ENCODE data around the gene MGLL. TPM values are rescaled to one million over a fixed set of nuclear protein-coding genes. Genes with fewer than 3 reads are reported as not detected.
A peak's percentile ranks its signal among the peaks of the same experiment; 100 is the strongest.

Gene MGLL
- total RNA-seq (2021; fragmentation: NEBNext Ultra II Directional; extraction: Animal tissue kit (Norgen Biotek cat#: 25700)), result 100 to 1,000 TPM; 128 to 144 (median 129) TPM
- long read RNA-seq, full-length matches to known transcripts, result 151 of 213 reads
- long read RNA-seq, partial matches to known transcripts, result 7 of 213 reads
- long read RNA-seq, other reads (novel, unspliced or antisense), result 55 of 213 reads

DNA sequence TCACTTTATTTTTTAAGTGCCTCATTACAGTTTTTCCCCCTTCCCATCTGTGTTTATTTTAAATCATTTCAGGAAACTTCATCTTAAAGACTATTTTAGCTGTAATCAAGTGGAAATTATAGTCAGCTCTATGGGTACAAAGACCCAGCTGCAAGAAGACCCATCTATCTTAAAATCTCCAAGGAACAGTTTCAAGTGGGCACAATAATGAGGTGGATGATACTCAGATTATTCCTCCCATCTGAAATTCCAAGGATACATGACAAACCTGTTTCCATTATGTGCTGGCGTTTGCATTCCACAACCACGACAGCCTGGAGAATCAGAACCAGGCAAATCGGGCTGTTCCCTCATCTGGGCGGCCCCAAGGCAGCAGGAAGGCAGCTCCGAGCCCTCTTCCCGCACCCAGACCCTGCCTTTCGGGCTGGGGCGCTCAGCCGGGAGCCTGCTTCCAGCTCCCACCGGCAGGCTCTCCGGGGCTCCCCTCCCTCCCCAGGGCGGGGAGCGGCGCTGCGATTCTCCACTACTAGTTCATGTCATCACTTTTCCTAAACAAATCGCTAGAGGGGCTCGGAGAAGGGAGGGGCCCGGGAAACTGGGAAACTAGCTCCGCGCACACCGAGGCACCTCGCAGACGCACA lies at the start of gene MGLL:
TSS of gene MGLL (minus strand) at position 475 of the 641 bp plus-strand sequence. CDS start at position 278, 197 bp downstream.
- Mint-ChIP-seq H3K4me1 (ENCODE audit: low read depth) (peaks cover 49% of the 10 kb centered on the region), H3K27ac (peak within 1 kb of the TSS; percentile 79), H3K27me3 (ENCODE audit: insufficient read depth) (no peaks in the 10 kb centered on the region; the same call in none of the 2 replicates), H3K9me3 (no peaks in the 10 kb centered on the region), H3K4me3 (peak within 1 kb of the TSS; percentile 95), H3K36me3 (ENCODE audit: low read depth) (peaks cover 40% of the 10 kb centered on the region)
- peak; percentile 35 for DNase-seq
- TF ChIP-seq, protein P1, sequence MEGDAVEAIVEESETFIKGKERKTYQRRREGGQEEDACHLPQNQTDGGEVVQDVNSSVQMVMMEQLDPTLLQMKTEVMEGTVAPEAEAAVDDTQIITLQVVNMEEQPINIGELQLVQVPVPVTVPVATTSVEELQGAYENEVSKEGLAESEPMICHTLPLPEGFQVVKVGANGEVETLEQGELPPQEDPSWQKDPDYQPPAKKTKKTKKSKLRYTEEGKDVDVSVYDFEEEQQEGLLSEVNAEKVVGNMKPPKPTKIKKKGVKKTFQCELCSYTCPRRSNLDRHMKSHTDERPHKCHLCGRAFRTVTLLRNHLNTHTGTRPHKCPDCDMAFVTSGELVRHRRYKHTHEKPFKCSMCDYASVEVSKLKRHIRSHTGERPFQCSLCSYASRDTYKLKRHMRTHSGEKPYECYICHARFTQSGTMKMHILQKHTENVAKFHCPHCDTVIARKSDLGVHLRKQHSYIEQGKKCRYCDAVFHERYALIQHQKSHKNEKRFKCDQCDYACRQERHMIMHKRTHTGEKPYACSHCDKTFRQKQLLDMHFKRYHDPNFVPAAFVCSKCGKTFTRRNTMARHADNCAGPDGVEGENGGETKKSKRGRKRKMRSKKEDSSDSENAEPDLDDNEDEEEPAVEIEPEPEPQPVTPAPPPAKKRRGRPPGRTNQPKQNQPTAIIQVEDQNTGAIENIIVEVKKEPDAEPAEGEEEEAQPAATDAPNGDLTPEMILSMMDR (IDR thresholded peaks at IDR 0.05), result no peak

DNA sequence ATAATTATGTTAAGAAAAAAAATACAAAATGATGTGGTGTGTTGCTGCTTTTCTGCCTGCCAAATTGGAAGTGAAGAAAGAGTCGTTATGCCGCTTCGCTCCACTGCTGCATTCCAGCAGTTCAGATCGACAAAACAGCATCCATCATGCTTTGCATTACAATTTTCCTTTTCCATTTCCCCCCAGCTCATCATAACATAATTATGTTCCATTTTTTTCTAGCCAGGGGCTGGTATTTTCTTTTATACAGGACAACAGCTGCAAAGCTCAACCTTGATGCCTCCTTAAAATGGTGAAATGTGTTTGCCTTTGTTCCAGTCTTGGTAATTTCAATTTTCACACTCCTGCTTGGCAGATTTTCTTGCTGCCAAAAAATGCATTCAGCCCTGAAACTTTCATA lies 47.8 kb upstream of the MGLL start:
- Mint-ChIP-seq H3K4me3 (no peak overlapping the region), H3K36me3 (ENCODE audit: low read depth) (no peaks in the 10 kb centered on the region), H3K27ac (no peak overlapping the region), H3K27me3 (ENCODE audit: insufficient read depth) (peaks cover 42% of the 10 kb centered on the region), H3K9me3 (no peaks in the 10 kb centered on the region), H3K4me1 (ENCODE audit: low read depth) (peaks cover 21% of the 10 kb centered on the region)
- DNase-seq, result no peak
- TF ChIP-seq, protein P1 (IDR thresholded peaks at IDR 0.05), result no peak

DNA sequence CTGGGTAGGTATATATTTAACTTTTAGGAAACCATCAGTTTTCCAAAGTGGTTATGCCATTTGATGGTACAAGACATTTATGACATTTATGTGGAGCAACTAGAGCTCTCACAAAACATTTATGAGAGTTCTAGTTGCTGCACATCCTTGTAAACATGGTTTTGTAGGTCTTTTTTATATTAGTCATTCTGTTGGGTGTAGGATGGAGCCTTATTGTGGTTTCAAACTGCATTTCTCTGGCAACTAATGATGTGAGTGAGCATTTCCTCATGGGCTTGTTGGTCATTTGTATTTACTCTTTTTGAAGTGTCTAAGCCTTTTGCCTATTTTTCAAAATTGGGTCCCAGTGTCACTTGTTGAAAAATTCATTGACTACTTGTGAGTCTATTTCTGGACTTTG lies 45.7 kb upstream of the MGLL start:
- Mint-ChIP-seq H3K27me3 (ENCODE audit: insufficient read depth) (peaks cover 36% of the 10 kb centered on the region), H3K9me3 (no peaks in the 10 kb centered on the region), H3K4me3 (no peak overlapping the region), H3K4me1 (ENCODE audit: low read depth) (peaks cover 21% of the 10 kb centered on the region), H3K36me3 (ENCODE audit: low read depth) (no peaks in the 10 kb centered on the region), H3K27ac (no peak overlapping the region)
- TF ChIP-seq, protein P1 (IDR thresholded peaks at IDR 0.05), result no peak
- DNase-seq, result peak; percentile 60

DNA sequence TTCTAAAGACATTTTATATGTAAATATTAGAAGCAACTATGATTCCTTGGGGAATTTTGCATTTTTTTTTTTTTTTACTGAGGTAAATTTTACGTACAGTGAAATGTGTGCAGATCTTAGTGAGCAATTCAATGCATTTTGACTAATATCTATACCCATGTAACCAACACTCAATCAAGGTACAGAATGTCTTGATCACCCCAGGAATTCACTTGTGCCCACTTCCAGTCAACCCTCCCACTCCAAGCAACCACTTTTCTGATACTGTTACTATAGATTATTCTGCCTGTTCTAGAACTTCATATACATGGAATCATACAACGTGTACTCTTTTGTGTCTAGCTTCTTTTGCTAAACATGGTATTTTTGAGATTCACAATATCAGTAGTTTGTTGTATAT lies 45.1 kb upstream of the MGLL start:
- DNase-seq, result no peak
- Mint-ChIP-seq H3K4me1 (ENCODE audit: low read depth) (peaks cover 21% of the 10 kb centered on the region), H3K27ac (no peak overlapping the region), H3K36me3 (ENCODE audit: low read depth) (no peaks in the 10 kb centered on the region), H3K9me3 (no peaks in the 10 kb centered on the region), H3K4me3 (no peak overlapping the region), H3K27me3 (ENCODE audit: insufficient read depth) (peaks cover 33% of the 10 kb centered on the region)
- TF ChIP-seq, protein P1 (IDR thresholded peaks at IDR 0.05), result no peak

DNA sequence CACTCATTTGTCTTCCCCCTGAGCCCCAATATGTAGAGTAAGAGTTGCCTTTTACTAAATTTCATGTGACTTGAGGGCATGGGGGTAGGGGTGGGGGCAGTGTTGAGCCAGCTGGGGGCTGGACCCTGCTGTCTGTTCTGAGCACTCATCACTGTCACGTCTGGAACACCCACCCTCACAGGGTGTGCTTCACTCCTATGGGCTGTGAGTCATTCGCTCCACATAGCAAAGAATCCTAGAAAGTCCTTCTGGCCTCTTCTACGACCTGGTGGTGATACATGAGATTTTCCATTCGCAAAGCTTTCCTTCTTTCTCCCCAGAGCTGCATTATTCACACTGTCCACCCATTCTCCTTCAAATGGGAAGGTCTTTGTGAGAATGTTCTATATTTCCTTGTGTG lies 43.6 kb upstream of the MGLL start:
- peak; percentile 44 for DNase-seq
- peaks cover 31% of the 10 kb centered on the region for H3K27me3 Mint-ChIP-seq (ENCODE audit: insufficient read depth)
- no peak overlapping the region for H3K27ac Mint-ChIP-seq
- TF ChIP-seq, protein P1 (IDR thresholded peaks at IDR 0.05), result peak; percentile 37
- H3K4me3 Mint-ChIP-seq, result no peak overlapping the region
- peaks cover 21% of the 10 kb centered on the region for H3K4me1 Mint-ChIP-seq (ENCODE audit: low read depth)
- no peaks in the 10 kb centered on the region for H3K36me3 Mint-ChIP-seq (ENCODE audit: low read depth)
- no peaks in the 10 kb centered on the region for H3K9me3 Mint-ChIP-seq

Measured in HFFc6 (cell line).